T-helper 2 cell treated with Interferon-gamma antibody and Interleukin-4, amounts not matched to agents 5 μg/mL and 100 μg/mL, for 36 hours (primary cell): ENCODE data around the gene IRF4.

Experiments
- DNase-seq: peaks from one replicate; pipeline ENCODE4 v3.0.0; 2021; ENCODE audit warnings: low spot score
- H3K27ac Mint-ChIP-seq: one replicate; pipeline ENCODE4 v1.8.0; 2021; ENCODE audit warnings: mild to moderate bottlenecking, mixed read lengths
- H3K27me3 Mint-ChIP-seq: one replicate; pipeline ENCODE4 v1.8.0; 2021; ENCODE audit warnings: low read depth, mixed read lengths
- H3K36me3 Mint-ChIP-seq: one replicate; pipeline ENCODE4 v1.8.0; 2021; ENCODE audit warnings: low read depth, mixed read lengths
- H3K4me1 Mint-ChIP-seq: one replicate; pipeline ENCODE4 v1.8.0; 2021; ENCODE audit warnings: low read depth, mixed read lengths
- H3K4me3 Mint-ChIP-seq: one replicate; pipeline ENCODE4 v1.8.0; 2022; ENCODE audit warnings: mild to moderate bottlenecking, moderate library complexity, mixed read lengths
- H3K9me3 Mint-ChIP-seq: one replicate; pipeline ENCODE4 v1.8.0; 2021; ENCODE audit warnings: mixed read lengths

Gene IRF4

DNA sequence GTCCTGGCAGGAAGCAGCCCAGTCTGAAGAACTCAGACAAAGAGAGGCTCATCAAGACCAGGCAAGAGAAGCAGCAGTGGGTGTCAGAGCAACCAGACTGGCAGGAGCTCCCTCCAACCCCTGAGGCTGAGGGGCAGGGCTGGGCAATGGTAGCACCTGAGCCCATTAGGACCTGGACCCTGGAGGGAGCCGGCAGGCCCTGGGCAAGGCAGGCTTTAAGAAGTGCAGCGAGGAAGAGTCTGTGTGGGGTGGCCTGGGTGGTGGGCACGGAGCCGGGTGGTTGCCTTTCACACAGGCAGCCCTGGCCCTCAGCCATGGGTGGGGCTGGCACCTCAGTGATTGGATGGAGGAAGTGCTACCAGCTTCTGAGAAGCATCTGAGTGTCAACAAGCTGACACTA, 33.1 kb upstream of the IRF4 start:
- no peak for DNase-seq
- Mint-ChIP-seq H3K27me3 (no peaks in the 10 kb centered on the region), H3K36me3 (no peaks in the 10 kb centered on the region), H3K27ac (no peak overlapping the region), H3K4me1 (peaks cover 3% of the 10 kb centered on the region), H3K9me3 (no peaks in the 10 kb centered on the region), H3K4me3 (no peak overlapping the region)

DNA sequence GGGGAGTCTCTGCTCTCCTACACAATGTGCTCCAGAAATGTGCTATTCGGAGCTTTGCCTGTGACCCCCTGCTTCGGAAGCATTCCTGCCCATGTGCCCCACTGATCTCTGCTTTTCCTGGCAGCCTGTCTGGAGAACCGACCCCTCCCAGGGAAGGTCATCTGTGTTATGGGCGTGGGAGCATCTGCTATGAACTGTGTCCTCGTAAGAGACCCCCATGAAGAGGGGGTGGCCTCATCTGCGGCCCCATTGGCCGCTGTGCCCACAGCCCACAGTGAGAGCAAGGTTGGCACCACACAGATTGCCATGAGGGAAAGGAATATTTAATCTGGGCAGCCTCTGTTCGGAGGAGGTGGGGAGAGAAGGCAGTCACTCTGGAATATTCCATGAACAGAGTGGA, 32.7 kb upstream of the IRF4 start:
- Mint-ChIP-seq H3K27me3 (no peaks in the 10 kb centered on the region), H3K4me3 (no peak overlapping the region), H3K4me1 (peaks cover 3% of the 10 kb centered on the region), H3K9me3 (no peaks in the 10 kb centered on the region), H3K27ac (no peak overlapping the region), H3K36me3 (no peaks in the 10 kb centered on the region)
- DNase-seq = no peak

GRCh38 chr6:359261-360035, 32.1 kb upstream of the IRF4 start:
- H3K27ac Mint-ChIP-seq = no peak overlapping the region
- H3K27me3 Mint-ChIP-seq = peaks cover 5% of the 10 kb centered on the region
- H3K4me3 Mint-ChIP-seq = no peak overlapping the region
- no peak for DNase-seq
- no peaks in the 10 kb centered on the region for H3K9me3 Mint-ChIP-seq
- H3K4me1 Mint-ChIP-seq = peaks cover 1% of the 10 kb centered on the region
- H3K36me3 Mint-ChIP-seq = no peaks in the 10 kb centered on the region

DNA sequence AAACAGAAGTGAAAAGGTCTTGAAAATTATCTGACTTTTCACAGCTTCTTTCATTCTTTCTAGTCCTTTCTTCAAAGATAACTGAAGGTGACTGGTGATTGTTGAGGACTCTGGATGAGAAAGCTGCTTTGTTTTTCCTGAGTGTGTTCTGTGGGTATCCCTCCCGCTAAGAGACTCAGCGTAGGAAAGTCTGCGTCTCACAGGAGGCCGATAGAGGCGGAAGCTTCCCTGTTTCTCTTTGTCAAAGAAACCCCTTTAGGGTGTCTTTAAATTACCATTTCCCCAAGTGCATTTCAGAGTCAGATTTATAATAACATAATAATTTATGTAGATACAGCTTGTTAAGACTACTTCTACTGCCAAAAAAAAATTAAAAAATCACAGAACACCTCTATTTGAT, 31.2 kb upstream of the IRF4 start:
- Mint-ChIP-seq H3K27ac (no peak overlapping the region), H3K27me3 (peaks cover 5% of the 10 kb centered on the region), H3K36me3 (no peaks in the 10 kb centered on the region), H3K9me3 (no peaks in the 10 kb centered on the region), H3K4me3 (no peak overlapping the region), H3K4me1 (peaks cover 1% of the 10 kb centered on the region)
- DNase-seq = no peak

DNA sequence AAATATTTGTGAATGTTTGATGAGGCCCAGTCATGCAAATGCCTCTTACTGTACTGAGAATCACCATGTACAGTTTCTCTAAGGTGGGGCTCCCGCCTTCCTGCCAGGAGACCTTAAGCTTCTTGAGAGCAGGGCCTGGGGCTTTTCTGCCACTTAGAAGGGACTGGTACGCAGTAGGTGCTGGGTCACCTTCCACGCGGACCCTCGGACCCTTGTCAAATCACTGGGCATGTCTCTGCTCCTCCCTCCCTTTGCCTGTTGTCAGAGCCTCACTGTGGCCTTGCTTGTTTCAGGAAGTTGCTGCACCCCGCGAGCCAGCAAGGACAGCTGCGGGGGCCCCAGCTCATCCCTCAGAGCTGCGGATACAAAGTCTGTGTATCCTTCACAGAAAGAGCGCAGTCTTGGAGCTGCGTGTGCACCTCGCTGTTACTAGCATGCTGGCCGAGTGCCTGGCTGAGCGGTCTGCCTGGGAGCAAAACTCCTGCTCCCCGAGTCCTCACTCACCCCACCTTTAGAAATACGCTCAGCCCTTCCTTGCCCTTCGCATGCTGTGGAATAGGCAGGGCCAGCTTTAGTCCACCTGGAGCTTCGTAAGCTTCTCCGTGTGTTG, 30.7 kb upstream of the IRF4 start:
- H3K27me3 Mint-ChIP-seq = peaks cover 8% of the 10 kb centered on the region
- no peaks in the 10 kb centered on the region for H3K36me3 Mint-ChIP-seq
- no peak for DNase-seq
- H3K4me3 Mint-ChIP-seq = no peak overlapping the region
- no peak overlapping the region for H3K27ac Mint-ChIP-seq
- peaks cover 1% of the 10 kb centered on the region for H3K4me1 Mint-ChIP-seq
- H3K9me3 Mint-ChIP-seq = no peaks in the 10 kb centered on the region

- peaks cover 8% of the 10 kb centered on the region for H3K27me3 Mint-ChIP-seq
- H3K36me3 Mint-ChIP-seq = no peaks in the 10 kb centered on the region
- H3K4me1 Mint-ChIP-seq = peaks cover 1% of the 10 kb centered on the region
- no peak for DNase-seq
- H3K4me3 Mint-ChIP-seq = no peak overlapping the region
- H3K9me3 Mint-ChIP-seq = no peaks in the 10 kb centered on the region
- H3K27ac Mint-ChIP-seq = no peak overlapping the region
Observed at GRCh38 chr6:361411-362132, 30.0 kb upstream of the IRF4 start.

GRCh38 chr6:362231-362923, 29.2 kb upstream of the IRF4 start:
- Mint-ChIP-seq H3K27ac (no peak overlapping the region), H3K4me3 (no peak overlapping the region), H3K27me3 (peaks cover 8% of the 10 kb centered on the region), H3K9me3 (no peaks in the 10 kb centered on the region), H3K4me1 (peaks cover 1% of the 10 kb centered on the region), H3K36me3 (no peaks in the 10 kb centered on the region)
- no peak for DNase-seq

DNA sequence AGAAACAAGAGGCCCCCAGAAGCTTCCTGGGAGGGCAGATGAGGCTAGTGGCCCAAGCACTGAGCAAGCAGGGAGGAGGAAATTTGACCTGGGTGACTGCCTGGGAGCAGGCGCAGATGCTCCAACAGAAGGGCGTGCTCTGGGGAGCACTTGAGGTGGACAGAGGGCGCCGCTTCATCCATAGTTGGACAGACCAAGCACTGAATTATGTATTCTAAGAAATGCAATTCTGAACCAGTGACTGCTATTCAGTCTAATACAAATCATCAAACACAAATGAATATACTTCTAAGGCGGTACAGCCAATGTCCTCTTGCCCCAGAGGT, 28.7 kb upstream of the IRF4 start:
- Mint-ChIP-seq H3K27ac (no peak overlapping the region), H3K36me3 (no peaks in the 10 kb centered on the region), H3K4me3 (no peak overlapping the region), H3K4me1 (peaks cover 1% of the 10 kb centered on the region), H3K27me3 (peaks cover 9% of the 10 kb centered on the region), H3K9me3 (no peaks in the 10 kb centered on the region)
- DNase-seq = no peak

DNA sequence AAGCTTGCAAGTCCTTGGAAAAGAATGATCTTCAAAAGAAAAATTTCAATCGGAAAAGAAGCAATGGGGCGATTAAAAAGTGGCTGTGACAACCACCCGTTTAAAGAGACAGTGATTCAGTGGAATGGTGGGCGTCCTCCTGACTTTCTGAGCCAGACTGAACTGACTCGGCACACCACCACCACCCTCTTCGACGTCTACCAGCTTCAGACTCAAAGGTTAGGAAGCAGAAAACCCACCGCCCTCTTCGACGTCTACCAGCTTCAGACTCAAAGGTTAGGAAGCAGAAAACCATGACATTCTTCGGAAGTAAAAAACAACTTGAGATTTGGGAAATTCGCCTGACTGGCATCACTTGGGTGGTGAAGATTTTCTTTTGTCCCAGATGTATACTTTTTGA, 28.3 kb upstream of the IRF4 start:
- no peak for DNase-seq
- Mint-ChIP-seq H3K4me1 (peaks cover 1% of the 10 kb centered on the region), H3K27ac (no peak overlapping the region), H3K36me3 (no peaks in the 10 kb centered on the region), H3K4me3 (no peak overlapping the region), H3K9me3 (no peaks in the 10 kb centered on the region), H3K27me3 (peaks cover 11% of the 10 kb centered on the region)

DNA sequence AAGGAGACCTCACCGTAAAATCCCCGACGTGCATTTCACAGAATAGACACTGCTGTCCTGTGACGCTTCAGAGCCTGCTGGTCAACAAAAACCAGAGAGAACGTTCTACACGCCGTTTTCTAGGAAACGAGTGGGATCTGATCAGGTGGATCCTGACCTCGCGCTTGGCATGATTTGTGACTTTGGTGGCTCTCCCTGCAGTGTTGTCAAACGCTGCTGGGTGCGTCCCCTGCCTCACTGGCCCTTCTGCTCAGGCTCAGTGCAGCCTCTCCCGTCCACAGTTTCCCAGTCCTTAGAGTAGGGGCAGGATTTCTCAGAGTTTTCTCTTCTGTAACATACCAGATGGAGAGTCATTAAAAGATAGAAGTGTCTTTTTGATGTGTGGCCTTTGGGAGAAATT, 27.6 kb upstream of the IRF4 start:
- Mint-ChIP-seq H3K9me3 (no peaks in the 10 kb centered on the region), H3K36me3 (no peaks in the 10 kb centered on the region), H3K4me1 (peaks cover 1% of the 10 kb centered on the region), H3K27me3 (peaks cover 11% of the 10 kb centered on the region), H3K27ac (no peak overlapping the region), H3K4me3 (no peak overlapping the region)
- no peak for DNase-seq

DNA sequence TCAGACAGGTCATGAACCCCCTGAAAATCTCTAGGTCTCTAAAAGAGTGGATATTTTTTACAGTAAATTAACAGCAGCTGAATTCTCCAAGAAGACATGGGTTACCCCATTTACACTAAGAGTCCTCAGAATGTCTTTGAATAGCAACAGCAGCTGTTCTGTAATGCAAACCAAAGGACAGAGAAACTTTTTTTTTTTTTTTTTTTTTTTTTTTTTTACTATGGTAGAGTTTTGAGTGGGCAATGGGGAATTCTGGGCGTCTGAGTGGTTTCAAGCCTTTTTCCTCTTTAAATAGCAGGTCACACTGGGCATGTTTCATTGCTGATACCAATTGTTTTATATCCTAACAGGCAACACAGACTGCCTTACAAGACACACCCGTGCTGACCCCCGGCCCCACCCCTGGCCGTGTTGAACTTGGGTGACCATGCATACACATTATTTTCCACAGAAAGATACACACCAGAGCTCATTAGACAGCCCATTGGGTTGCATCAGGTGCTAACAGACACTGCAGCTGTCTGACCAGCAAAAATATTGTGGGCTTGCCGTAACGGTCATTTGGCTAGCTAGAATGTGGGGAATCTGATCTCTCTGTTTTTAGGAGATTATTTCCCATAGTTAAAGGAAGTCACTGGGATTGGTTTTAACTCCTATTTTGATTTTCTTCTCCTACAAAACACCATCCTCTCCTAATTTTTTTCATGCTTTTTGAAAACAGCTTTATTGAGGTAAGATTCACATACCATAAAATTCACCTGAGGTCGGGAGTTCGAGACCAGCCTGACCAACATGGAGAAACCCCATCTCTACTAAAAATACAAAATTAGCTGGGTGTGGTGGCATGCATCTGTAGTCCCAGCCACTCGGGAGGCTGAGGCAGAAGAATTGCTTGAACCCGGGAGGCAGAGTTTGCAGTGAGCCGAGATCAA, 26.7 kb upstream of the IRF4 start:
- peaks cover 14% of the 10 kb centered on the region for H3K27me3 Mint-ChIP-seq
- H3K9me3 Mint-ChIP-seq = no peaks in the 10 kb centered on the region
- H3K4me3 Mint-ChIP-seq = no peak overlapping the region
- no peak for DNase-seq
- peaks cover 1% of the 10 kb centered on the region for H3K4me1 Mint-ChIP-seq
- H3K36me3 Mint-ChIP-seq = no peaks in the 10 kb centered on the region
- H3K27ac Mint-ChIP-seq = no peak overlapping the region

DNA sequence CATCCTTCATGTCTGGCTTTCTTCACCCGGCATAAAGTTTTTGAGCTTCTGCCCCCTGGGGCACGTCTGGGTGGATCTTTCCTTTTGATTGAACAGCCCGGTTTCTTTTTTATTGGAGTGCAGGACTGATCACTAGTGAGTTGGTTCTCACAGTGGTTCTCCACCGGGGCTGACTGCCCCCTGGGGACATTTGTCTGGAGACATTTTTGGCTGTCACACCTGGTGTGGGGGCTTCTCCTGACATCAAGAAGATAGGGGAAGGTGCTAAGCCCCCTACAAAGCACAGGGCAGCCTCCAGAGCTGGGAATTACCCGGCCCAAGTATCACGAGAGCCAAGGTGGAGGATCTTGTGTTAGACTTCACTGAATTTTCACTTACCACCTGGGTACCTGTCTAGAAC, 25.7 kb upstream of the IRF4 start:
- H3K36me3 Mint-ChIP-seq = no peaks in the 10 kb centered on the region

More for the DNA sequence above, 25.7 kb upstream of the IRF4 start:
- H3K4me3 Mint-ChIP-seq = no peak overlapping the region
- no peaks in the 10 kb centered on the region for H3K4me1 Mint-ChIP-seq
- H3K9me3 Mint-ChIP-seq = peaks cover 3% of the 10 kb centered on the region
- peaks cover 19% of the 10 kb centered on the region for H3K27me3 Mint-ChIP-seq
- no peak overlapping the region for H3K27ac Mint-ChIP-seq
- no peak for DNase-seq
